Fibroblast of skin of right quadriceps (primary cell): ENCODE data around the gene LMNA.

Experiments
- DNase-seq: peaks from one replicate; pipeline ENCODE4 v3.0.0-alpha.2; 2013

Gene LMNA

DNA sequence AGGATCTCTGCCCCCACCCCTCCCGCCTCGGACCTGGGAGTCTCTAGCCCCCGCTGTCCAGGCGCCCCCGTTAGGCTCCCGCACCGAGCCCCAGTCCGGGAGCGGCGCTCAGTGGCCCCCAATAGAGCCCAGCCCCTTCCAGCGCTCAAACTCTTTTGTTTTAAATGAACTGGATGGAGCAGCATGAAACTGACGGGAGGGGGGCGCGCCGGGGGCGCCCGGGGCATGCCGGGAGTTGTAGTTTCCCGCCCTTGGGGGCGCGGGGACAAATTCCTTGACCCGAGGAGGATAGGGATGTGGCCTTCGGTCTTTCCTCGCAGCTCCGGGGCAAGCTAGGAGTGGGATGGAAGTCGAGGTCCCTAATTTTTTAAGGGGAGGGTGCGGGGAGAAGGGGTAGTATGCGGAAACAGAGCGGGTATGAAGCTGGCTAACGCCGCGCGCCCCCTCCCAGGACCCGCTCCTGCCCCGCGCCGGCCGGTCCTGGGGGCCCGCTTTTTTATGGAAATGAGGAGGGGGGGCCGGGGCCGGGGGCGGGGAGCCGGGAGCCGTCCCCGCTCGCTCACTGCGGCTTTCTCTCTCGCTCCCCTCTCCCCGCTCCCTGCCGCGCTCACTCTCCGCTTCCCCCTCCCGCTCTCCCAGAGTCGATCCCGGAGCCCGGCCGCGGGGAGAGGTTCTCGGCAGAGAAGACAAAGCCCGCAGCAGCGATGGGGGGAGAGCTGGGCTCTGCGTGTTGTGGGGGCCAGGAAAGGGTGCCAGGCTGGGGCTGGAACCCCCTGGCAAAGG lies 32.0 kb upstream of the LMNA start, which contains the start of gene MEX3A:
Gene MEX3A, minus strand, starts transcription at position 157 of the 783 bp plus-strand sequence. CDS start 467 bp downstream, outside the sequence.
- DNase-seq = peak; percentile 80

- no peak for DNase-seq
These were observed 30.4 kb upstream of the LMNA start for GRCh38 chr1:156083800-156084790.

DNA sequence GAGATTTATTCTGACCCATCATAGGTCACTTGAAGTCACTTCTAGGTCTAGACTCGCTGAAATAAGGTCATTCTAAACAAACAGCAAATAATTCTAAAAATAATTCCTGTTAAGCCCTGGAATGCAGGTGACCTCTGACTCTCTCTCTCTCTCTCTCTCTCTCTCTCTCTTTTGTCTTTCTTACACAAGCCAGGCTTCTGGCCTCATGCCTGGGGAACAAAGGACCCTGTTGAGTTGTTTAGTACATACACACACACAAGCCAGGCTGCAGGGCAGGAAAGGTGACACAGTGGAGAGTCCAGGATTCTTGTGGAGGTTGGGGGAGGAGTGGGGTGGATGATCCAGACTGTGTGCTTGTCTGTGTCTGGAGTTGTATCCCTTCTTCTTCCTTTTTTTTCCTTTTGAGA lies 28.3 kb upstream of the LMNA start:
- peak; percentile 50 for DNase-seq

- DNase-seq = no peak
These were observed 24.8 kb upstream of the LMNA start for GRCh38 chr1:156089704-156090103.

DNA sequence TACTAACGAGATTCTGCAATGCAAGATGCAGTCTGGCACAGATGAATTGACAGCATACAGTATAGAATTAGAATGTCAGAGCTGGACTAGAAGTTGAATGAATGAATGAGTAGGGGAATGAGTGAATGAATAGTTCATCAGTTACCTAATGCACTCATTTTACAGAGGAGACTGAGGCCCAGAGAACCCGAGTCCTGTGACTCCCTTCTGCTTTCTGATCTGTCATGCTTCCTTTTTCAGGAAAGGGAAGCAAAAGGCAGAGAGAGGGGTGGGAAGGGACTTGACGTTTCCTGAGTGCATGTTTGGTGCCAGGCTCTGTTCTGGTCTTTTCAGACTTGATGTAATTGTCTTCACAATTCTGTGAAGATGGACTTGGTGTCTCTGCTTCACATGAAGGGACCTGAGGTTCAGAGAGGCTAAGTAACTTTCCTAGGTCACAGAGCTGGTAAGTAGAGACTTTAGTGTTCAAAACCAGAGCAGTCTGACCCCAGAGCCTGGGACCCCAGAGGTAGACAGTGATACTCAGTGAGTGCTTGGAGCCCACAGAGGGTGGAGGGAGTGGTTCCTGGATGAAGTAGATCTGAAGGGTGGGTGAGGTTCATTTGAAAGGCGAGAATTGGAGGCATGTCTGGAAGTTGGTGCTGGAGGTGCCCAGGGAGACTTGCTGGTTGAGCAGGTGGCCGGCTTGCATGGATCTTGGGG lies 24.2 kb upstream of the LMNA start:
- no peak for DNase-seq

- peak; percentile 70 for DNase-seq
These were observed 23.7 kb upstream of the LMNA start for GRCh38 chr1:156090840-156091188.

DNA sequence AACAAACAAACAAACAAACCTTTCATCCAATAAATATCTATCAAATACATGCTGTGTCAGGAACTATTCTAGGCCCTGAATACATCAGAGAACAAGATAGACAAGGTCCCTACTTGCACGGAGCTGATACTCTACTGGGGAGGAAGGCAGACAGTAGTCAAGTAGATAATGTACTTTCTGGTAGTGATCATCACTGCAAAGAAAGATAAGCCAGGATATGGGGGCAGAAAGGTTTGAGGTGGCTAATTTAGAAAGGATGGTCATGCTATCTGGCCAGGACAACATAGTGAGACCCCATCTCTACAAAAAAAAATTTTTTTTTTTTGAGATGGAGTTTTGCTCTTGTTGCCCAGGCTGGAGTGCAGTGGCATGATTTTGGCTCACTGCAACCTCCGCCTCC lies 22.9 kb upstream of the LMNA start:
- no peak for DNase-seq

- no peak for DNase-seq
These were observed 18.5 kb upstream of the LMNA start for GRCh38 chr1:156095906-156096508.

GRCh38 chr1:156096640-156097391 lies 17.7 kb upstream of the LMNA start:
- peak; percentile 83 for DNase-seq

- no peak for DNase-seq
These were observed 16.9 kb upstream of the LMNA start for GRCh38 chr1:156097499-156098178.

- DNase-seq = no peak
These were observed 15.7 kb upstream of the LMNA start for GRCh38 chr1:156098784-156099183.

GRCh38 chr1:156099282-156099681 lies 15.2 kb upstream of the LMNA start:
- DNase-seq = no peak

- DNase-seq = no peak
These were observed 14.1 kb upstream of the LMNA start for GRCh38 chr1:156100205-156100995.

DNA sequence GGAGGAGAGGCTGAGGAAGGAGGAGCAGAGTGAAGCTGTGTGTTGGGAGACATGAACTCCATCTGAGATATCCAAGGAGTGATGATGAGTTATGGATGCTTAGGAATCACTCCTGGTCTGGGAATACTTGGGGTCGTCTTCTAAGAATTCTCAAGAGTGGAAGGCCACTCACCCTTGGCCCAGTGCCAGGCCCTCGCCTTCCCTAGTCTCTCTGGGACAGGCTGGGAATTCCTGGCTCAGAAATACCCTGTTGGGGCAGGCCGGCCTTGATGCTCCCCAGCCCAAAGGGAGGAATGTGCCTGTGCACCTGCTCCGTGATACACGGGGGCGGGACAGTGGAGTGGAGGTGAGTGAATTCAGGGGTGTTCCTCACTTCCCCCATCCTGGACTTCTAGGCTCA lies 12.6 kb upstream of the LMNA start:
- DNase-seq = no peak

GRCh38 chr1:156102633-156103511 lies 11.6 kb upstream of the LMNA start:
- DNase-seq = peak; percentile 84

- peak; percentile 80 for DNase-seq
These were observed 11.0 kb upstream of the LMNA start for GRCh38 chr1:156103521-156103947.

GRCh38 chr1:156104065-156104810 lies 10.3 kb upstream of the LMNA start:
- peak; percentile 87 for DNase-seq
